Lung (tissue), 12 donors: Measurements from ENCODE around the gene COL17A1. TPM values are rescaled to one million over a fixed set of nuclear protein-coding genes. Genes with fewer than 3 reads are reported as not detected.

Experiments
- ATAC-seq: fragments of 200-7000 bp; cut with Tn5 transposase; one replicate; pipeline ENCODE4 v1.9.1; 2020; ENCODE audit warnings: moderate number of reproducible peaks; ENCODE audit not compliant: insufficient read depth, low FRiP score
- DNase-seq, 3 donors: peaks; one replicate each; pipeline ENCODE4 v3.0.0-alpha.2; 2013 to 2017
- H3K27ac ChIP-seq, 2 donors: one replicate each; pipeline ENCODE4 v1.5.1; 2013; ENCODE audit warnings: mild to moderate bottlenecking in 2 of 2, moderate library complexity in 2 of 2, control low read depth in 1 of 2, inconsistent platforms in 1 of 2, low read depth in 1 of 2, low read length in 1 of 2
- H3K27me3 ChIP-seq, 3 donors: one replicate each; pipeline ENCODE4 v1.5.1; 2013; ENCODE audit warnings: low read length in 2 of 3; ENCODE audit not compliant: control insufficient read depth in 3 of 3, insufficient read depth in 3 of 3
- H3K36me3 ChIP-seq, 4 donors: one replicate each; pipeline ENCODE4 v1.5.1; 2013; ENCODE audit warnings: low read length in 4 of 4, mild to moderate bottlenecking in 1 of 4, moderate library complexity in 1 of 4; ENCODE audit not compliant: control insufficient read depth in 4 of 4, insufficient read depth in 4 of 4
- H3K4me1 ChIP-seq, 5 donors: one replicate each; pipeline ENCODE4 v1.5.1; 2013; ENCODE audit warnings: low read length in 5 of 5, mild to moderate bottlenecking in 2 of 5, moderate library complexity in 1 of 5; ENCODE audit not compliant: control insufficient read depth in 5 of 5, insufficient read depth in 5 of 5
- H3K4me3 ChIP-seq: one replicate; pipeline ENCODE4 v1.5.1; 2013; ENCODE audit warnings: mild to moderate bottlenecking, control low read depth, moderate library complexity
- H3K9ac ChIP-seq, 2 donors: one replicate each; pipeline ENCODE4 v1.5.1; 2013; ENCODE audit warnings: low read length in 2 of 2, control low read depth in 1 of 2; ENCODE audit not compliant: insufficient read depth in 1 of 2
- H3K9me3 ChIP-seq, 4 donors: one replicate each; pipeline ENCODE4 v1.5.1; 2013; ENCODE audit warnings: low read length in 3 of 4, mild to moderate bottlenecking in 1 of 4, moderate library complexity in 1 of 4; ENCODE audit not compliant: control insufficient read depth in 4 of 4, insufficient read depth in 3 of 4
- WGBS, 2 donors: extraction: QIAGEN DNeasy Blood & Tissue Kit; methylation state at CpG; one replicate each; pipeline ENCODE4 v1.1.7; 2013; 5-methylcytosine and 5-hydroxymethylcytosine counted together
- polyA plus RNA-seq, 2 donors: library from polyadenylated mRNA; stranded (reverse); fragments of 200-250 nt; gene quantifications; one replicate each; pipeline ENCODE4 v1.2.1, GENCODE V29; 2013
- total RNA-seq, 2 donors: library from RNA; depleted of rRNA in 1 of 2; stranded (reverse); fragments of >200 nt in 1 of 2; gene quantifications; one replicate each; pipeline ENCODE4 v1.2.1, GENCODE V29; 2014 to 2021
- TF ChIP-seq, protein P1 (sequence below): IDR thresholded peaks from 2 replicates; pipeline ENCODE4 v1.5.1; 2012; ENCODE audit warnings: mild to moderate bottlenecking; ENCODE audit errors: control extremely low read depth, extremely low read depth
- donor health status: control.
- donor health status: control.
- donor health status: Bipolar disorder and iron deficiency.
- donor health status: healthy.
- donor health status: DM: yes; HTN: yes; CAD: no.

Gene COL17A1
- total and polyA plus RNA-seq, 4 donors: 0.92 to 2.5 (median 2.2) TPM

DNA sequence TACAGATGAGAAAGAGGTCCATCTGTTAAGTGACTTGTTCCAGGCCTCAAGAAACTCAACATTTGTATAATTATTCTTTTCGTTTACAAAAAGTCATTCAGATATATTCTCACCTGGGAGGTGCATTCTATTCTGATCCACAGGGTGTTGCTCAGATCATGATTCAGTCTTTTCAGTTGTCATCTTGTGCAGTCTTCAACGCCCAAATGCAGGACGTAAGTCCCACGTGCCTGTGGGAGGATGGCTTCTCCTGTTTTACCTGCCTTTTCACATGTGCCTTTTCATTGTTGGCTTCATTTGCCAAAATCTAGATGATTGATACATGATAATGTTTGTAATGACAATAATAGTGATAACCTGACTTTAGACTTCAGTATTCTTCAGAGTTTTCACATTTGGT, 72.2 kb downstream of the COL17A1 start:
- Histone ChIP-seq H3K36me3 (peaks cover 1 to 26% (median 7%) of the 10 kb centered on the region in 4 donors), H3K9ac (no peak overlapping the region)

GRCh38 chr10:104011904-104012303, 73.8 kb downstream of the COL17A1 start:
- H3K27me3 ChIP-seq: no peaks in the 10 kb centered on the region
- H3K36me3 ChIP-seq: peaks cover 0 to 25% (median 8%) of the 10 kb centered on the region in 4 donors
- TF ChIP-seq, protein P1, sequence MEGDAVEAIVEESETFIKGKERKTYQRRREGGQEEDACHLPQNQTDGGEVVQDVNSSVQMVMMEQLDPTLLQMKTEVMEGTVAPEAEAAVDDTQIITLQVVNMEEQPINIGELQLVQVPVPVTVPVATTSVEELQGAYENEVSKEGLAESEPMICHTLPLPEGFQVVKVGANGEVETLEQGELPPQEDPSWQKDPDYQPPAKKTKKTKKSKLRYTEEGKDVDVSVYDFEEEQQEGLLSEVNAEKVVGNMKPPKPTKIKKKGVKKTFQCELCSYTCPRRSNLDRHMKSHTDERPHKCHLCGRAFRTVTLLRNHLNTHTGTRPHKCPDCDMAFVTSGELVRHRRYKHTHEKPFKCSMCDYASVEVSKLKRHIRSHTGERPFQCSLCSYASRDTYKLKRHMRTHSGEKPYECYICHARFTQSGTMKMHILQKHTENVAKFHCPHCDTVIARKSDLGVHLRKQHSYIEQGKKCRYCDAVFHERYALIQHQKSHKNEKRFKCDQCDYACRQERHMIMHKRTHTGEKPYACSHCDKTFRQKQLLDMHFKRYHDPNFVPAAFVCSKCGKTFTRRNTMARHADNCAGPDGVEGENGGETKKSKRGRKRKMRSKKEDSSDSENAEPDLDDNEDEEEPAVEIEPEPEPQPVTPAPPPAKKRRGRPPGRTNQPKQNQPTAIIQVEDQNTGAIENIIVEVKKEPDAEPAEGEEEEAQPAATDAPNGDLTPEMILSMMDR: no peak
- H3K4me3 ChIP-seq: no peak overlapping the region
- H3K4me1 ChIP-seq: peaks cover 0 to 5% (median 0%) of the 10 kb centered on the region in 5 donors
- 96% methylated on average over 2 of the region's 2 CpGs for WGBS, 2 donors
- H3K9me3 ChIP-seq: no peaks in the 10 kb centered on the region
- no peak overlapping the region for H3K27ac ChIP-seq
- no peak overlapping the region for H3K9ac ChIP-seq
- DNase-seq (no peak), ATAC-seq (no peak)

More for the DNA sequence above, 72.2 kb downstream of the COL17A1 start:
- ATAC-seq (no peak), DNase-seq (no peak)
- 94 to 95% methylated on average over 4 of the region's 4 CpGs for WGBS, 2 donors
- H3K27ac ChIP-seq: no peak overlapping the region
- TF ChIP-seq, protein P1: no peak
- no peaks in the 10 kb centered on the region for H3K27me3 ChIP-seq
- no peak overlapping the region for H3K4me3 ChIP-seq
- H3K4me1 ChIP-seq: peaks cover 0 to 5% (median 0%) of the 10 kb centered on the region in 5 donors
- no peaks in the 10 kb centered on the region for H3K9me3 ChIP-seq

DNA sequence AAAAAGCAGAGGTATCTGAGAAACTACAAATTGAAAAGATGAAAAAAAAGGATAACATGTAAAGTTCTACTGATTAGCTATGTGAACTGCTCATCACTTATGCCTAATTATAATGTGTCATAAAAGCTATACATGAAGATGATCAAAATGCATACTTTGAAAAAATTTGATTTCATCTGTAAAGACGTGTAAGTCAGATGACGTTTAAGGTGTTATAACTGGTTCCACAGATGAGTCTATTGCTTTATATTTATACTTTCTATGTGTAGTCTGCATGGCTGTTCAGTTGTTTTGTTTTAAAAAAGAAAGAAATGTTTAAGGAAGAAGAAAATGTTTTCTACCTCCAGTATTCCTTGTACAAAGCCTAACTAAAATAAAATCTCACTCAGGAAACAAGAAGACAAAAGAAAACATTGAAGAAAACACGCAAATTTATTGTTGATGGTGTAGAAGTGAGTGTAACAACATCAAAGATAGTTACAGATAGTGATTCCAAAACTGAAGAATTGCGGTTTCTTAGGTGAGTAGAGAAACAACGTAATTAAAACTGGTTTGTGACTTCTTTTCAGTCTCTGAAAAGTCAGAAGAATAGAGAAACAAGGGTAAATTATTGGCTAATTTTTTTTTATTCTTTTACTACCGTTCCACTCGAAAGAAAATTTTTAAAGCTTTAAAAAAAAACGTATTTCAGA, 80.4 kb downstream of the COL17A1 start:
- no peaks in the 10 kb centered on the region for H3K27me3 ChIP-seq
- H3K27ac ChIP-seq: no peak overlapping the region
- ATAC-seq (no peak), DNase-seq (no peak)
- no peaks in the 10 kb centered on the region for H3K4me1 ChIP-seq
- 93 to 96% methylated on average over 8 of the region's 8 CpGs for WGBS, 2 donors
- H3K36me3 ChIP-seq: peaks cover 13 to 30% (median 27%) of the 10 kb centered on the region in 4 donors
- TF ChIP-seq, protein P1: no peak
- H3K9me3 ChIP-seq: no peaks in the 10 kb centered on the region
- no peak overlapping the region for H3K4me3 ChIP-seq
- H3K9ac ChIP-seq: no peak overlapping the region
